H1 (cell line): ENCODE data around the gene NASP. TPM values are rescaled to one million over a fixed set of nuclear protein-coding genes. Genes with fewer than 3 reads are reported as not detected.

Source experiments
- CBX8 ChIP-seq: fragments of 300-800, 300-1000 bp; sonication (generic); IDR thresholded peaks from 2 replicates; pipeline ENCODE4 v1.7.1; 2016; ENCODE audit warnings: low read depth, low read length, borderline replicate concordance
- polyA plus RNA-seq, 7 experiments: library from polyadenylated mRNA; depleted of rRNA in 3 of 7; stranded (reverse) in 5 of 7; unstranded in 2 of 7; fragments of >200 nt in 5 of 7; fragments of 200-250 nt in 2 of 7; gene quantifications; 1 replicate in 5 of 7; 2 replicates in 1 of 7; 4 replicates in 1 of 7; pipeline versions ENCODE4 v1.2.1 to v1.2.3, GENCODE V29; 2011 to 2013; ENCODE audit warnings: missing spikeins in 2 of 7, mixed read lengths in 2 of 7
- total RNA-seq: library from RNA; stranded (reverse); fragmentation: NEBNext Ultra II Directional; extraction: Animal tissue kit (Norgen Biotek cat#: 25700); gene quantifications from 2 replicates; pipeline ENCODE4 v1.2.1, GENCODE V29; 2021

The NASP gene
- total and polyA plus RNA-seq, 2 of the 8 experiments (the other 6 are each of a cell fraction or from before 2014, with no cell fraction given): 263 to 647 TPM

- no peak for TF ChIP-seq CBX8
These were observed 1.2 kb downstream of the NASP start (continued) for GRCh38 chr1:45585110-45585426.
